Right ventricle myocardium superior (tissue), 1 donor: Measurements from ENCODE around the gene ZNF444. TPM values are rescaled to one million over a fixed set of nuclear protein-coding genes. Genes with fewer than 3 reads are reported as not detected.
"Not testable (repeated sequence)": the region's sequence is repeated elsewhere in the genome, so short reads cannot be mapped to it uniquely, and the experiment has no call there.

ENCODE experiments used
- ATAC-seq: fragments of 200-7000 bp; cut with Tn5 transposase; one replicate; pipeline ENCODE4 v1.9.1; 2020; ENCODE audit warnings: mild to moderate bottlenecking; ENCODE audit not compliant: poor library complexity
- DNase-seq: peaks from one replicate; pipeline ENCODE4 v3.0.0-alpha.2; 2020
- intact Hi-C: fragments of 100-400 bp; cut with DNase I; formaldehyde crosslinking; loops from one replicate; pipeline ENCODE4 v1.11.2; 2022
- total RNA-seq: library from RNA; stranded (reverse); fragmentation: NEBNext Ultra II Directional; extraction: Animal tissue kit (Norgen Biotek cat#: 25700); gene quantifications from one replicate; pipeline ENCODE4 v1.2.1, GENCODE V29; 2021
- donor health status: DM: no; HTN: yes; CAD: no; lungs with severe emphysema.

The ZNF444 gene
- total RNA-seq, 1 donor from 2014 or later, result 26.7 TPM

- intact Hi-C loops, result no loop called here
- no peak for DNase-seq
- ATAC-seq, result no peak
Measured at GRCh38 chr19:56138069-56138468, 3.0 kb upstream of the ZNF444 start.

GRCh38 chr19:56139847-56140582, 1.1 kb upstream of the ZNF444 start:
- no peak for ATAC-seq
- DNase-seq, result no peak
- intact Hi-C loops, result loop anchor here (2.0 kb wide), 1 partner anchor 19 kb away; the partner anchor contains the start of gene ZNF787

- DNase-seq, result no peak
- intact Hi-C loops, result loop anchor here (2.0 kb wide), 1 partner anchor 21 kb away; the partner anchor contains the start of gene ZNF787
- no peak for ATAC-seq
Measured at GRCh38 chr19:56141417-56141993, 418 bp downstream of the ZNF444 start.

- ATAC-seq, result no peak
- no peak for DNase-seq
- intact Hi-C loops, result no loop called here
Measured at GRCh38 chr19:56142087-56142787, 1.1 kb downstream of the ZNF444 start.

GRCh38 chr19:56142897-56143434, 1.9 kb downstream of the ZNF444 start:
- no peak for ATAC-seq
- no peak for DNase-seq
- intact Hi-C loops, result no loop called here

GRCh38 chr19:56144376-56144775, 3.3 kb downstream of the ZNF444 start:
- ATAC-seq, result no peak
- intact Hi-C loops, result no loop called here
- no peak for DNase-seq

GRCh38 chr19:56144831-56145230, 3.7 kb downstream of the ZNF444 start:
- intact Hi-C loops, result no loop called here
- DNase-seq (no peak), ATAC-seq (no peak)

GRCh38 chr19:56145698-56146097, 4.6 kb downstream of the ZNF444 start:
- DNase-seq, result no peak
- intact Hi-C loops, result no loop called here

GRCh38 chr19:56146904-56147303, 5.8 kb downstream of the ZNF444 start:
- DNase-seq, result no peak
- intact Hi-C loops, result no loop called here
- no peak for ATAC-seq

More at GRCh38 chr19:56145698-56146097, 4.6 kb downstream of the ZNF444 start:
- ATAC-seq, result no peak

GRCh38 chr19:56147307-56147706, 6.2 kb downstream of the ZNF444 start:
- intact Hi-C loops, result no loop called here
- no peak for ATAC-seq

GRCh38 chr19:56148096-56148495, 7.0 kb downstream of the ZNF444 start:
- intact Hi-C loops, result no loop called here
- DNase-seq, result no peak
- ATAC-seq, result no peak

More at GRCh38 chr19:56147307-56147706, 6.2 kb downstream of the ZNF444 start:
- DNase-seq, result no peak

GRCh38 chr19:56148955-56149655, 8.0 kb downstream of the ZNF444 start:
- ATAC-seq, intact Hi-C loops, DNase-seq: not testable (repeated sequence)

- ATAC-seq (no peak), DNase-seq (no peak)
- intact Hi-C loops, result loop anchor here (5.0 kb wide), 1 partner anchor 52 kb away; no protein-coding TSS in a partner anchor
Measured at GRCh38 chr19:56149656-56150038, 8.6 kb downstream of the ZNF444 start.

GRCh38 chr19:56150358-56150757, 9.3 kb downstream of the ZNF444 start:
- ATAC-seq (peak; percentile 58), DNase-seq (no peak)
- intact Hi-C loops, result loop anchor here (5.0 kb wide), 1 partner anchor 53 kb away; no protein-coding TSS in a partner anchor

GRCh38 chr19:56152644-56153043, 11.6 kb downstream of the ZNF444 start:
- no peak for ATAC-seq
- intact Hi-C loops, result loop anchor here (5.0 kb wide), 1 partner anchor 55 kb away; no protein-coding TSS in a partner anchor

GRCh38 chr19:56153507-56153906, 12.4 kb downstream of the ZNF444 start:
- DNase-seq (no peak), ATAC-seq (no peak)
- intact Hi-C loops, result loop anchor here (5.0 kb wide), 1 partner anchor 56 kb away; no protein-coding TSS in a partner anchor

More at GRCh38 chr19:56152644-56153043, 11.6 kb downstream of the ZNF444 start:
- no peak for DNase-seq

GRCh38 chr19:56155124-56155687, 14.1 kb downstream of the ZNF444 start:
- DNase-seq (no peak), ATAC-seq (peak; percentile 26)
- intact Hi-C loops, result no loop called here

- no peak for DNase-seq
- peak; percentile 34 for ATAC-seq
- intact Hi-C loops, result no loop called here
Measured at GRCh38 chr19:56156768-56157167, 15.7 kb downstream of the ZNF444 start.
